OCI-LY1 (cell line): ENCODE results near the gene TRIM67.

Source experiments
- CTCF ChIP-seq: fragments of 200-600 bp; sonication (generic), shearing (Covaris generic); IDR thresholded peaks from 2 replicates; pipeline ENCODE4 v1.5.1; 2017; ENCODE audit warnings: mild to moderate bottlenecking, antibody characterized with exemption, low read length, moderate library complexity, mixed read lengths
- EZH2 ChIP-seq: fragments of 200-600 bp; sonication (generic), shearing (Covaris generic); IDR thresholded peaks from 2 replicates; pipeline ENCODE4 v1.8.0; 2017; ENCODE audit warnings: borderline replicate concordance, mixed run types, mild to moderate bottlenecking, antibody characterized with exemption, low read length, moderate library complexity, mixed read lengths

- TF ChIP-seq CTCF (no peak), EZH2 (no peak)
These were observed 52.1 kb downstream of the TRIM67 start for GRCh38 chr1:231213831-231214573.
